HepG2 (cell line): ENCODE measurements around the gene TYROBP. TPM values are rescaled to one million over a fixed set of nuclear protein-coding genes. Genes with fewer than 3 reads are reported as not detected.

Experiments used
- CBX1 ChIP-seq: IDR thresholded peaks from one replicate; pipeline ENCODE4 v1.6.1; 2016; ENCODE audit warnings: antibody characterized with exemption, low read depth
- CEBPG ChIP-seq: IDR thresholded peaks from 2 replicates; pipeline ENCODE4 v1.6.1; 2016
- CENPBD1 ChIP-seq: sonication (generic); formaldehyde crosslinking; IDR thresholded peaks from 2 replicates; pipeline ENCODE4 v1.8.0; 2022; ENCODE audit warnings: missing genetic modification reagents, low read depth, mild to moderate bottlenecking, borderline replicate concordance
- FOXC1 ChIP-seq: sonication (generic); formaldehyde crosslinking; IDR thresholded peaks from 2 replicates; pipeline ENCODE4 v1.8.0; 2022; ENCODE audit warnings: mild to moderate bottlenecking, missing genetic modification reagents, borderline replicate concordance
- HNRNPUL1 ChIP-seq: fragments of 200-400 bp; formaldehyde crosslinking; IDR thresholded peaks from 2 replicates; pipeline ENCODE4 v1.6.1; 2017; ENCODE audit warnings: low read depth, mild to moderate bottlenecking, low read length, moderate library complexity
- MAX ChIP-seq: IDR thresholded peaks from 2 replicates; pipeline ENCODE4 v1.6.1; 2012; ENCODE audit warnings: inconsistent platforms
- REPIN1 ChIP-seq: sonication (generic); formaldehyde crosslinking; IDR thresholded peaks from 2 replicates; pipeline ENCODE4 v1.8.0; 2022; ENCODE audit warnings: missing genetic modification reagents, low read depth, mild to moderate bottlenecking, borderline replicate concordance
- SAP130 ChIP-seq: IDR thresholded peaks from 2 replicates; pipeline ENCODE4 v1.6.1; 2016; ENCODE audit warnings: low read depth
- SKI ChIP-seq: fragments of 450-650 bp; IDR thresholded peaks from one replicate; pipeline ENCODE4 v1.6.1; 2018; ENCODE audit warnings: mild to moderate bottlenecking; ENCODE audit not compliant: partially characterized antibody
- TFDP2 ChIP-seq: sonication (generic); formaldehyde crosslinking; IDR thresholded peaks from 2 replicates; pipeline ENCODE4 v1.4.0; 2020; ENCODE audit warnings: missing genetic modification reagents
- THAP11 ChIP-seq: IDR thresholded peaks from 2 replicates; pipeline ENCODE4 v1.6.1; 2016; ENCODE audit warnings: missing biosample characterization, missing genetic modification reagents
- WIZ ChIP-seq: sonication (generic); formaldehyde crosslinking; IDR thresholded peaks from 2 replicates; pipeline ENCODE4 v1.5.1; 2020; ENCODE audit warnings: mild to moderate bottlenecking, missing genetic modification reagents
- ZNF331 ChIP-seq: sonication (generic); formaldehyde crosslinking; IDR thresholded peaks from 2 replicates; pipeline ENCODE4 v1.4.0; 2020; ENCODE audit warnings: missing genetic modification reagents
- ZNF333 ChIP-seq: sonication (generic); formaldehyde crosslinking; IDR thresholded peaks from 2 replicates; pipeline ENCODE4 v1.4.0; 2020; ENCODE audit warnings: mild to moderate bottlenecking, missing genetic modification reagents, borderline replicate concordance
- ZNF513 ChIP-seq: sonication (generic); formaldehyde crosslinking; conservative IDR thresholded peaks from 2 replicates; pipeline ENCODE4 v1.5.0; 2020; ENCODE audit warnings: missing genetic modification reagents
- ZNF572 ChIP-seq: sonication (generic); formaldehyde crosslinking; IDR thresholded peaks from 2 replicates; pipeline ENCODE4 v1.5.1; 2020; ENCODE audit warnings: mild to moderate bottlenecking, missing genetic modification reagents
- ZSCAN22 ChIP-seq: sonication (generic); formaldehyde crosslinking; IDR thresholded peaks from 2 replicates; pipeline ENCODE4 v1.4.0; 2020; ENCODE audit warnings: mild to moderate bottlenecking, missing genetic modification reagents
- polyA plus RNA-seq, 8 experiments: library from polyadenylated mRNA; depleted of rRNA in 3 of 8; stranded (reverse) in 7 of 8; unstranded in 1 of 8; fragments of >200 nt; fragmentation: Illumina TruSeq in 4 of 8; extraction: Trizol in 4 of 8; gene quantifications; 2 replicates each; pipeline versions ENCODE4 v1.2.1 to v1.2.3, GENCODE V29; 2011 to 2016; ENCODE audit warnings: low read depth in 4 of 8, missing spikeins in 1 of 8, mixed read lengths in 1 of 8; ENCODE audit not compliant: insufficient read depth in 1 of 8
- total RNA-seq, 5 experiments: library from RNA; depleted of rRNA; stranded (reverse); fragments of >200 nt; fragmentation: Illumina TruSeq; extraction: Trizol; gene quantifications; 2 replicates each; pipeline ENCODE4 v1.2.3, GENCODE V29; 2016; ENCODE audit warnings: low read depth in 1 of 5
- TF ChIP-seq, protein P1 (sequence below): IDR thresholded peaks from 2 replicates; pipeline ENCODE4 v1.6.1; 2016; ENCODE audit warnings: mild to moderate bottlenecking, missing biosample characterization, missing genetic modification reagents
- TF ChIP-seq, protein P2 (sequence below), 2 experiments: sonication (generic) in 1 of 2; formaldehyde crosslinking in 1 of 2; IDR thresholded peaks; 2 replicates each; pipeline versions ENCODE4 v1.4.0 to v1.6.1; 2018 to 2020; ENCODE audit warnings: missing genetic modification reagents in 2 of 2, borderline replicate concordance in 1 of 2, low read depth in 1 of 2, mild to moderate bottlenecking in 1 of 2, missing biosample characterization in 1 of 2
- TF ChIP-seq, protein P3 (sequence below): sonication (generic); formaldehyde crosslinking; conservative IDR thresholded peaks from 2 replicates; pipeline ENCODE4 v1.8.1; 2023; ENCODE audit warnings: missing genetic modification reagents

Gene TYROBP
- total and polyA plus RNA-seq, 2 of the 13 experiments (the other 11 are each of a cell fraction or from before 2014, with no cell fraction given) = not detected

- no peak for TF ChIP-seq CENPBD1
- no peak for TF ChIP-seq SKI
- no peak for TF ChIP-seq ZNF333 (CRISPR knock-in tag)
- peak; percentile 84 for TF ChIP-seq THAP11
- peak; percentile 46 for TF ChIP-seq SAP130
- TF ChIP-seq TFDP2 (CRISPR knock-in tag) = 0 out of 2 replicates have a peak, but pooled peaks have one; percentile 46
- TF ChIP-seq CBX1 = no peak
- TF ChIP-seq ZSCAN22 (CRISPR knock-in tag) = no peak
- TF ChIP-seq, protein P1, sequence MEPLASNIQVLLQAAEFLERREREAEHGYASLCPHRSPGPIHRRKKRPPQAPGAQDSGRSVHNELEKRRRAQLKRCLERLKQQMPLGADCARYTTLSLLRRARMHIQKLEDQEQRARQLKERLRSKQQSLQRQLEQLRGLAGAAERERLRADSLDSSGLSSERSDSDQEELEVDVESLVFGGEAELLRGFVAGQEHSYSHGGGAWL (CRISPR knock-in tag) = no peak
- TF ChIP-seq ZNF572 = no peak
- no peak for TF ChIP-seq WIZ (CRISPR knock-in tag)
- TF ChIP-seq, protein P2, sequence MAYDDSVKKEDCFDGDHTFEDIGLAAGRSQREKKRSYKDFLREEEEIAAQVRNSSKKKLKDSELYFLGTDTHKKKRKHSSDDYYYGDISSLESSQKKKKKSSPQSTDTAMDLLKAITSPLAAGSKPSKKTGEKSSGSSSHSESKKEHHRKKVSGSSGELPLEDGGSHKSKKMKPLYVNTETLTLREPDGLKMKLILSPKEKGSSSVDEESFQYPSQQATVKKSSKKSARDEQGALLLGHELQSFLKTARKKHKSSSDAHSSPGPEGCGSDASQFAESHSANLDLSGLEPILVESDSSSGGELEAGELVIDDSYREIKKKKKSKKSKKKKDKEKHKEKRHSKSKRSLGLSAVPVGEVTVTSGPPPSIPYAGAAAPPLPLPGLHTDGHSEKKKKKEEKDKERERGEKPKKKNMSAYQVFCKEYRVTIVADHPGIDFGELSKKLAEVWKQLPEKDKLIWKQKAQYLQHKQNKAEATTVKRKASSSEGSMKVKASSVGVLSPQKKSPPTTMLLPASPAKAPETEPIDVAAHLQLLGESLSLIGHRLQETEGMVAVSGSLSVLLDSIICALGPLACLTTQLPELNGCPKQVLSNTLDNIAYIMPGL (CRISPR knock-in tag; IDR thresholded peaks at IDR 0.05; ENCODE audit: borderline replicate concordance in 1 of 2, low read depth in 1 of 2) = 0 out of 4 replicates have a peak, but pooled peaks of 1 of the 2 experiments have one; percentile 44
- TF ChIP-seq, protein P3, sequence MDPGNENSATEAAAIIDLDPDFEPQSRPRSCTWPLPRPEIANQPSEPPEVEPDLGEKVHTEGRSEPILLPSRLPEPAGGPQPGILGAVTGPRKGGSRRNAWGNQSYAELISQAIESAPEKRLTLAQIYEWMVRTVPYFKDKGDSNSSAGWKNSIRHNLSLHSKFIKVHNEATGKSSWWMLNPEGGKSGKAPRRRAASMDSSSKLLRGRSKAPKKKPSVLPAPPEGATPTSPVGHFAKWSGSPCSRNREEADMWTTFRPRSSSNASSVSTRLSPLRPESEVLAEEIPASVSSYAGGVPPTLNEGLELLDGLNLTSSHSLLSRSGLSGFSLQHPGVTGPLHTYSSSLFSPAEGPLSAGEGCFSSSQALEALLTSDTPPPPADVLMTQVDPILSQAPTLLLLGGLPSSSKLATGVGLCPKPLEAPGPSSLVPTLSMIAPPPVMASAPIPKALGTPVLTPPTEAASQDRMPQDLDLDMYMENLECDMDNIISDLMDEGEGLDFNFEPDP (CRISPR knock-in tag) = no peak
- peak; percentile 64 for TF ChIP-seq MAX
- no peak for TF ChIP-seq HNRNPUL1
- no peak for TF ChIP-seq ZNF513
- TF ChIP-seq REPIN1 (CRISPR knock-in tag) = no peak
- no peak for TF ChIP-seq CEBPG (CRISPR knock-in tag)
- TF ChIP-seq FOXC1 (CRISPR knock-in tag) = no peak
- TF ChIP-seq ZNF331 (CRISPR knock-in tag) = 0 out of 2 replicates have a peak, but pooled peaks have one; percentile 8
These were observed 28.0 kb upstream of the TYROBP start, which contains the start of gene LRFN3 (continued) for GRCh38 chr19:35935911-35936737.
